ENCODE data around the gene TFB1M.
A peak's percentile ranks its signal among the peaks of the same experiment; 100 is the strongest.

Gene TFB1M

DNA sequence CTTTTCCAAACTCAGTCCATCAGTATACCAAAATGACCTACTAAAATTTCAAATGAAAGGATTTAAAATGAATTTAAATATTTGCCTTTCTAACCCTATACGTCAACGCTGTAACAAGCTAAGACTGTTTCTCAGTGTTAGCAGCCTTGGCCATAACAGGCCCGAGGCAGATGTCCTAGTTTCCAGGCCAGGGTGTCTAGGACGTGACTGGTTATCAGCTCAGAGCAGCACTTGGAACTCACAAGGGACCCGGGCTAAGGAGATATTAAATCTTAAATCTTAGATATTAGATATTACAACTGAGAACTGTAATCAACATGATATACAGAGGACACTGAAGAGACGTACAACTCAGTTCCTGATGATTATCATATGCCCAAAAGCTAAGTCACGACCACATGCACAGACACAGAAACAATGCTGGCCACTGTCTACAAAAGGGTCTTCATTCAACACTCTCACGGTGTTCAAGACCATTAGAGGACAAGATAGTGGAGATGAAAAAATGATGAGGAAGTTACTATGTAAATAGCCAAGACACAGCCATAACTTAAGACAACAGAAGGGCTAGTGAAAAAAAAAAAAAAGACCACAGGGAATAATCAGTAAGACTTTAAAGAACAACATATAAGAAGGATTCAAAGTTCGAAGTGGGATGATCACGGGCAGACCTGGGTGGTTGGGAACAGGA lies 50.8 kb downstream of the TFB1M start, which contains the start of gene CLDN20:
Gene CLDN20 (plus strand): TSS at position 641 of the 691 bp plus-strand sequence. CDS start 11,707 bp downstream, outside the sequence.
- no peak for DNase-seq (ENCODE audit: low read depth)

- DNase-seq (ENCODE audit: low read depth): no peak
Observed at GRCh38 chr6:155262655-155263054, 51.6 kb downstream of the TFB1M start.

- no peak for DNase-seq (ENCODE audit: low read depth)
Observed at GRCh38 chr6:155261111-155261900, 53.0 kb downstream of the TFB1M start.

DNA sequence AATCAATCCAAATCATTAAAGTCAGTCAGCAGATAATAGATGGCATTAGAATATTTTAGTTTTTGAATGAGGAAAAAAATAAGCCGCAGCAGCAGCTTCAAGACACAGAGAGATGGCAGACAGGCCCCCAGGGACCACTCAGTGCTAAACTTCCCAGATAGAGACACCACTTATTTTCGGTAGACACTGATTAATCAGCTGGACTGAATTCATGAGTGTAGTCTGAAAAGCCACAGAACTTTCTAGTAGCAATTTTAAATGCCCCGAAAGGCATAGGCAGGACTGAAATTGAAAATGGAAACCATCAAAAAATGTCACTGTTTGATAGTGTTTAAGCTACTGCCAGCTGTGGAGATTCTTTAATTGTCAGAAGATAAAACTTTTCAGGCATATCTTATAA lies 53.6 kb downstream of the TFB1M start:
- no peak for DNase-seq (ENCODE audit: low read depth)

DNA sequence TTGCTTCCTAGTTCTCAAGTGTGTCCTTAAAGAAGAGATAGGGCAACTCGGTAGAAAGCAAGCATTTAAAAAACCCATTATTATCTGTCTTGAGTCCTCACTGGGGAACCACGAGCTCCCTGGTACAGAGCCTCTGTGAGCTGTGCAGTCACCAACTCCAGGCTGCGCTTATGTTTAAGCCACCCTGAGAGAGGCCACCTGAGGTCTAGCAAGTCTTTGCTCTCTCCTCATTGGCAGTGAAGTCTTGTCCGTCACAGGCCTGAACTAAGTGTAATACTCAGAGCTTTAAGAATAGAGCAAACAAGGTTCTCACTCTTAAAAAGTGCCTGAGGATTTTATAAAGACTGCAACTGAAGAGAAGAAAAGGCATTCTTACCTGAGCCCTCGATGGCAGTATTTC lies 54.4 kb downstream of the TFB1M start:
- DNase-seq (ENCODE audit: low read depth): no peak

GRCh38 chr6:155259204-155259603 lies 55.1 kb downstream of the TFB1M start:
- DNase-seq (ENCODE audit: low read depth): no peak

GRCh38 chr6:155257796-155258195 lies 56.5 kb downstream of the TFB1M start:
- no peak for DNase-seq (ENCODE audit: low read depth)

- no peak for DNase-seq (ENCODE audit: low read depth)
Observed at GRCh38 chr6:155256122-155256795, 58.0 kb downstream of the TFB1M start.

DNA sequence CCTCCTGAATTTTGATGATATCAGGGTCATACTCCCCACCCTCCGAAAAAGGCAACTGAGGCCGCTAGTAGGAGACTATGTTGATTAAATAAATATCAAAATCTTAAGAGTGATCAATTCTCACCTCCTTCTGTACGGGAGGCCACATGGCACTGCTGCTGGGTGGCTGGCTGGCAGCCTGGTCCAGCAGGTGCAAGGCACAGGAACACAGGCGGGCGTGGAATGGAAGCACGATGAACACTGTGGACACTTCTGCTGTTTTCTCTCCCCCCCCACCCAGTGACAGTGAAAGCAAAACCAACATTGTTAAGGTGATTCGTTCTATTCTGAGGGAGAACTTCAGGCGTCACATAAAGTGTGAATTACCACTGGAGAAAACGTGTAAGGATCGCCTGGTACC lies 60.1 kb downstream of the TFB1M start:
- DNase-seq (ENCODE audit: low read depth): no peak

DNA sequence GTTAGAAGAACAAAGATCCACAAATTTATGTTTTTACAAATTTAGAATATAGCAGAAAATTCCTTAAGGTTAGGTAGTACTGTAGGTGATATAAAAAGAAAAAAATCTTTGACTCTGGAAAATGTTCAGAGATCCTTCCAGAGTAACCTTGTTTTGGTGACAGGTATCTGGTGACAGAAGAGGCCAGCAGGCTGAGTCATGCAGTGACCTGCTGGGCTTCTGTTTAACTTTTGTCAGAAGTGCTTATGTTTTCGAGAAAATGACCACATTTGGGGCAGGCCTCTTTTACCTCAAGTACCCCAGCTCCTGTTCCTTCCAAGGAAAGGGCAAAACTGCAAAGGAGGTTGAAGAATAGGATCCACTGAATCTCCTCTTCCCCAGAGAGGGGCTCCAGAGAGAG lies 60.9 kb downstream of the TFB1M start:
- DNase-seq (ENCODE audit: low read depth): no peak

DNA sequence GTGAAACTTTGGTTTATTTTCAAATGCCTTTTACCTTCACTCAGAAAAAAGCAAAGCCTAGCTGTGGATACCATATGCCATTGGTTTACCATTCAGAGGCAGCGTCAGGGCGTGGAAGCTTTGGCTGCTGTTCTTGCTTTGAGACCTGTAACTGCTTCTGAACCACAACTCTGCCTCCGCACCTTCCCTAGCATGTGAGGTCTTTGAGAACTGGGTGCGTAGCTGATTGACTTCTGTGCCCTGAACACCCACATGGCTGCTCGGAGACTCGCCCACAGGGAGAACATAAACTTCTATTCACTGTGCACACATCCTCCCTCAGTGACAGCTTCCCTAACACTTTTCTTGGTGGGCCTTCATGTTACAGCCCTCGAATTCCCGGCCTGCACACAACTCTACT lies 61.7 kb downstream of the TFB1M start:
- no peak for DNase-seq (ENCODE audit: low read depth)

DNA sequence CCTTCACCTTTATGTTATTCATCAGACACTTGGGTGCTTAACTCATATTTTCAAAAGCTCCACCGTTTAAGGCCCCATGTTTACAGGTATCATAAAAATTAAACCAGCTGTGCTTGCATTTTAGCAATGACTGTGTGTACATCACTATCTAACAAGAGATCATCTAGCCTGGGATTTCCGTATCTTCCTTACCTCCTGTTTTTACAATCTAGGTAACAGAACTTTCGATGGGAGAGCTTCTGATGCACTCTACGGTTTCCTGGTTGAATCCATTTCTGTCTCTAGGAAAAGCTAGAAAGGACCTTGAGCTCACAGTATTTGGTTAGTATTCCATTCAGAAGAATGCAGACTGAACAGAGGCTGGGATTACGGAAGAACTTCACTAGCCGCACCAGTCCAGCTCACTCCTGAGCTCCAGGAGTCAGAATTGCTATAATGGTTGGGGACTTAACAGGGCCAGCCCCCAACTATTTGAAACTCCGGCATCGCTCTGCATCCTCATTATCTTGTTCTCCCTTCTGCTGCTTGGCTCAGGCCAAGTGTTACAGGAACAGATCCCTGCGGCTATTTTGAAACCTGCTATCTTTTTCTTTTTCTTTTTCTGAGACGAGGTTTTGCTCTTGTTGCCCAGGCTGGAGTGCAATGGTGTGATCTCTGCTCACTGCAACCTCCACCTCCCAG lies 63.4 kb downstream of the TFB1M start:
- no peak for DNase-seq (ENCODE audit: low read depth)

DNA sequence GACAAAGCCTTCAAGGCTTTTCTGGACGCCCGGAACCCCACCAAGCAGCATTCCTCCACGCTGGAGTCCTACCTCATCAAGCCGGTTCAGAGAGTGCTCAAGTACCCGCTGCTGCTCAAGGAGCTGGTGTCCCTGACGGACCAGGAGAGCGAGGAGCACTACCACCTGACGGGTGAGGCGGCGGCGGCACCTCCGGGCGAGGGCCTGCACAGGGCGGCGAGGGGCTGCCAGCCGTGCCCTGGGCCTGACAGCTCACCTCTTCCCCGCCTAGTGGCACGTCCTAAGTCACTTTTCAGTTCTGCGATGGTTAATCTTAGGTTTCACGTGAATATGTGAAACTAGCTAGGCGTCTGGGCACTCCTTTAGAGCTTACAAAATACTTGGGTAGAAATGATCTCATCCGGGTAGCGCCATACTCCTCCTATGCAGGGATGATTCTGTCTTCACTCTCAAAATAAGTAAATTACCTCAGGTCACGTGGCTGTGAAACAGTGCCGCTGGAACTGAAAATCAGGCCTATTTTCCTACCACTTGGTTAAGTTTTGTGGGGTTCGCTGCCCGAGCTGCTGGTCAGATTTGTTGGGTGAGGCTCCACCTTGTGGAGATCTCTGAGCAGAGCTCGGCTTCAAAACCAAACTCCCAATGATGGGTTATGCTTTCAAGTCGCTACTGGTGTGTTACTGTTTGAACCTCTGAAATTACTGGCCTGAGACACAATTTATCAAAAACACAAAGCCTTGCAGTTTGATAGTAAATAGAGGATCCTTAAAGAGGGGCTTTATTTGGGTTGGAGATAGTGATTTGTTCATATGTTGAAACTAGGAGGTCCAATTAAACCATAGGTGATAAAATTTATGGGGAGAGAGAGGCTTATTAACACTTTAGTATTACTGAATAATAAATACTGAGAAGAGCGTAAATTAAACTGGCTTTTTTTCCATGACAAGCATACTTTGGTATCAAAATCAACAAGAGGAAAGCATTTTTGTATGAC lies 66.0 kb downstream of the TFB1M start:
- peak; percentile 54 for DNase-seq (ENCODE audit: low read depth)

DNA sequence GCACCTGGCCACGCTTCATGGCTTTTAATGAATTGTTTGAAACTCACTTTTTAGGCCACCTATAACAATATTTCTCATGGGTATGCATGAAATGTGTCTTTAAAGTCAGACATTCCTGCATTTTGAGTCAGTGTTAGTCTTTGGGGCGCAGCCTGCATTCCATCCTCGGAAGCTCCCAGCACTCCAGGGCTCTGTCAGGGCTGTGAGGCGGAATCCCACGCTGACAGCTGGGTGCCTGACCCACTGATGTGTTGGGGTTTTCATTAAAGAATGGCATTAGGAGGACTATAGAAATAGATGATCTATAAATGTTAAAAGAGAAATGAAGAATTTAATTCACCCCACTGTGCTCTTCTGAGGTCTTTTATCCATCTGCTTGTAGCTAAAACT lies 66.7 kb downstream of the TFB1M start:
- DNase-seq (ENCODE audit: low read depth): no peak

DNA sequence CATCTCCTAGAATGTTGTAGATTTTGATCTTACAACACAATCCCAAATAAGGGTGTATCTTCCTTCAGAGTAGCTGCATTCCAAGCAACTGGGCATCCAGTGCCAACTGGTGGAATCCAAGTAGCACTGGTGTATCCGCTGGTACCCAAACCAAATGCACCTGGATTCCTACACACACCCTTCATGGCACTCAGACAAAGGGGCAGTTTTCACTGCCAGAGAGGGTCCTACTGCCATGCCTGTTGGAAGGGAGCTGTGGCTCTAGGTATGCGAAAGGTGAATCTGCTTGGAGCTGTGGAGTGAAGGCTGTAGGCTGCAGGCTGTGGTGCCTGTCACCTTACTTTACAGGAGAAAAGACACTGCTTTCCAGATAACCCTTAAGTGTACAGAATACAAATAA lies 67.5 kb downstream of the TFB1M start:
- no peak for DNase-seq (ENCODE audit: low read depth)

GRCh38 chr6:155245831-155246230 lies 68.5 kb downstream of the TFB1M start:
- no peak for DNase-seq (ENCODE audit: low read depth)

- no peak for DNase-seq (ENCODE audit: low read depth)
Observed at GRCh38 chr6:155245193-155245592, 69.1 kb downstream of the TFB1M start.

- no peak for DNase-seq (ENCODE audit: low read depth)
Observed at GRCh38 chr6:155244434-155244833, 69.8 kb downstream of the TFB1M start.

DNA sequence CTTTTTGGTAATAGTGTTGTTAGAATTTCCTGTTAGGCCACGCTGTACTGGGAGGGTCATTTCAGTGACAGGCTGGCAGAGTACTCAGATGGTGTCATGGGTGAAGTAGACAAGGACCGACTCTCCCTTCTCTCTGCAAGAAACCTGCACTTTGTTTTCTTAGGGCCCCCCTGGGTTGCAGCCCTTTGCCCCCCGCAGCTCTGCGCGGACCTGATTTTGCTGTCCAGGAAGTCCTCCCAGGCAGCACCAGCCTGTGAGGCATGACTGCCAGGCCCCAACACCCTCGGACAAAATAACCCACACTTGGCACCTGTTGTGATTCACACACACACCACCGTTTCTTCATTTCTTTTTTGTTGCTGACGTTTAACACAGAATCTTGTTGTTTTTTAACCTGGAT lies 72.3 kb downstream of the TFB1M start:
- DNase-seq (ENCODE audit: low read depth): no peak

GRCh38 chr6:155240905-155241600 lies 73.2 kb downstream of the TFB1M start:
- no peak for DNase-seq (ENCODE audit: low read depth)

DNA sequence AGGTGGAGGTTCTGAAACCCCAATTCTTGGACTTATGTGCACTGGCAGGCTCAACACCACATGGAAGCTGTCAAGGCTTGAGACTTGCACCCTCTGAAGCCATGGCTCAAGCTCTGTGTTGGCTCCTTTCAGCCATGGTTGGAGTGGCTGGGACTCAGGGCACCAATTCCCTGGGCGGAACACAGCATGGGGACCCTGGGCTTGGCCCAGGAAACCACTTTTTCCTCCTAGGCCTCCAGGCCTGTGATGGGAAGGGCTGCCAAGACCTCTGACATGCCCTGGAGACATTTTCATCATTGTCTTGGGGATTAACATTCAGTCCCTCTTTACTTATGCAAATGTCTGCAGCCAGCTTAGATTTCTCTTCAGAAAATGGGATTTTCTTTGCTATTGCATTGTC lies 76.7 kb downstream of the TFB1M start:
- DNase-seq (ENCODE audit: low read depth): no peak

Measured in fibroblast of the conjunctiva (primary cell).